MM.1S (cell line): Measurements from ENCODE around the gene NHP2.

Experiments used
- DNase-seq: peaks from one replicate; pipeline ENCODE4 v3.0.0-alpha.2; 2015
- H2AFZ ChIP-seq: fragments of 300-600 bp; sonication (generic); 2 replicates; pipeline ENCODE4 v1.6.0; 2016; ENCODE audit warnings: antibody characterized with exemption, low read length
- H3F3A ChIP-seq: fragments of 300-600 bp; sonication (generic); 2 replicates; pipeline ENCODE4 v1.6.1; 2016; ENCODE audit warnings: mild to moderate bottlenecking, antibody characterized with exemption, low read length, moderate library complexity, mixed read lengths; ENCODE audit not compliant: insufficient read depth
- H3K27ac ChIP-seq: fragments of 300-600 bp; sonication (generic); 2 replicates; pipeline ENCODE4 v1.5.1; 2016; ENCODE audit warnings: mild to moderate bottlenecking, low read length
- H3K27me3 ChIP-seq: fragments of 300-600 bp; sonication (generic); replicated peaks from 2 replicates; pipeline ENCODE4 v1.6.0; 2016; ENCODE audit warnings: low read length; ENCODE audit not compliant: insufficient read depth
- H3K36me3 ChIP-seq: fragments of 300-600 bp; sonication (generic); replicated peaks from 2 replicates; pipeline ENCODE4 v1.6.1; 2016; ENCODE audit warnings: mild to moderate bottlenecking, low read length, mixed read lengths; ENCODE audit not compliant: insufficient read depth
- H3K4me1 ChIP-seq: fragments of 300-600 bp; sonication (generic); 2 replicates; pipeline ENCODE4 v1.6.1; 2016; ENCODE audit warnings: low read length, mixed read lengths
- H3K4me2 ChIP-seq: fragments of 300-600 bp; sonication (generic); 2 replicates; pipeline ENCODE4 v1.6.0; 2016; ENCODE audit warnings: low read depth, low read length
- H3K4me3 ChIP-seq: fragments of 300-600 bp; sonication (generic); 2 replicates; pipeline ENCODE4 v1.5.1; 2016; ENCODE audit warnings: low read length, mixed read lengths
- H3K79me2 ChIP-seq: fragments of 300-600 bp; sonication (generic); 2 replicates; pipeline ENCODE4 v1.6.1; 2016; ENCODE audit warnings: mixed run types, low read length, mixed read lengths
- H3K9ac ChIP-seq: fragments of 300-600 bp; sonication (generic); 2 replicates; pipeline ENCODE4 v1.6.1; 2016; ENCODE audit warnings: low read length, mixed read lengths
- H3K9me2 ChIP-seq: fragments of 300-600 bp; sonication (generic); replicated peaks from 2 replicates; pipeline ENCODE4 v1.6.1; 2016; ENCODE audit warnings: mild to moderate bottlenecking, low read length, mixed read lengths; ENCODE audit not compliant: insufficient read depth
- H3K9me3 ChIP-seq: fragments of 300-600 bp; sonication (generic); replicated peaks from 2 replicates; pipeline ENCODE4 v1.6.1; 2016; ENCODE audit warnings: mild to moderate bottlenecking, low read length, mixed read lengths; ENCODE audit not compliant: insufficient read depth
- H4K20me1 ChIP-seq: fragments of 300-600 bp; sonication (generic); 2 replicates; pipeline ENCODE4 v1.6.1; 2016; ENCODE audit warnings: mild to moderate bottlenecking, low read length, moderate library complexity, mixed read lengths; ENCODE audit not compliant: insufficient read depth
- EZH2 ChIP-seq: fragments of 300-600 bp; sonication (generic); optimal IDR thresholded peaks from 2 replicates; pipeline ENCODE3; 2017; ENCODE audit warnings: low read depth, mild to moderate bottlenecking, antibody characterized with exemption, low read length, mixed read lengths
- EZH2phosphoT487 ChIP-seq: fragments of 300-600 bp; sonication (generic); IDR thresholded peaks from 2 replicates; pipeline ENCODE4 v1.6.1; 2018; ENCODE audit warnings: antibody characterized with exemption, low read length
- TF ChIP-seq, protein P1 (sequence below): fragments of 300-600 bp; sonication (generic); IDR thresholded peaks from 2 replicates; pipeline ENCODE4 v1.5.1; 2016; ENCODE audit warnings: antibody characterized with exemption, low read length, mixed read lengths

NHP2 gene

DNA sequence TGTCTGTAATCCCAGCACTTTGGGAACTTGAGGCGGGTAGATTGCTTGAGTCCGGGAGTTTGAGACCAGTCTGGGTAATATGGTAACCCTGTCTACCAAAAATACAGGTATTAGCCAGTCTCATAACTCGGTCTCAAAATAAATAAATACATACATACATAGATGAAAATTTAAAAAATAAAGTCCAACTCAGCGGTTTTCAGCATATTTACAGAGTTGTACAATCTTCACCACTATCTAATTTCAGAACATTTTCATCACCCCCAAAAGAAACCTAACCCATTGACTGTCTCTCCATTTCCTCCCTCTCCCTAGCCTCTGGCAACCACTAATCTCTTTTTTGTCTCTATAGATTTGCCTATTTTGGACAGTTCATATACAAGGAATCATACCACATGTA is 12.1 kb downstream of the NHP2 start:
- Histone ChIP-seq H3K4me3 (no peak overlapping the region), H3K27me3 (no peaks in the 10 kb centered on the region), H3K4me1 (no peaks in the 10 kb centered on the region), H3K9ac (no peak overlapping the region), H3K9me2 (no peaks in the 10 kb centered on the region), H3K36me3 (no peaks in the 10 kb centered on the region; the same call in 1 of the 2 replicates), H3K4me2 (no peak overlapping the region), H3K27ac (no peak overlapping the region), H4K20me1 (peaks cover 5% of the 10 kb centered on the region; the same call in 1 of the 2 replicates), H3K9me3 (no peaks in the 10 kb centered on the region), H2AFZ (no peak overlapping the region), H3K79me2 (peaks cover 5% of the 10 kb centered on the region), H3F3A (peaks cover 5% of the 10 kb centered on the region)
- TF ChIP-seq EZH2phosphoT487 (no peak), EZH2 (no peak)
- TF ChIP-seq, protein P1, sequence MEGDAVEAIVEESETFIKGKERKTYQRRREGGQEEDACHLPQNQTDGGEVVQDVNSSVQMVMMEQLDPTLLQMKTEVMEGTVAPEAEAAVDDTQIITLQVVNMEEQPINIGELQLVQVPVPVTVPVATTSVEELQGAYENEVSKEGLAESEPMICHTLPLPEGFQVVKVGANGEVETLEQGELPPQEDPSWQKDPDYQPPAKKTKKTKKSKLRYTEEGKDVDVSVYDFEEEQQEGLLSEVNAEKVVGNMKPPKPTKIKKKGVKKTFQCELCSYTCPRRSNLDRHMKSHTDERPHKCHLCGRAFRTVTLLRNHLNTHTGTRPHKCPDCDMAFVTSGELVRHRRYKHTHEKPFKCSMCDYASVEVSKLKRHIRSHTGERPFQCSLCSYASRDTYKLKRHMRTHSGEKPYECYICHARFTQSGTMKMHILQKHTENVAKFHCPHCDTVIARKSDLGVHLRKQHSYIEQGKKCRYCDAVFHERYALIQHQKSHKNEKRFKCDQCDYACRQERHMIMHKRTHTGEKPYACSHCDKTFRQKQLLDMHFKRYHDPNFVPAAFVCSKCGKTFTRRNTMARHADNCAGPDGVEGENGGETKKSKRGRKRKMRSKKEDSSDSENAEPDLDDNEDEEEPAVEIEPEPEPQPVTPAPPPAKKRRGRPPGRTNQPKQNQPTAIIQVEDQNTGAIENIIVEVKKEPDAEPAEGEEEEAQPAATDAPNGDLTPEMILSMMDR = no peak
- no peak for DNase-seq

DNA sequence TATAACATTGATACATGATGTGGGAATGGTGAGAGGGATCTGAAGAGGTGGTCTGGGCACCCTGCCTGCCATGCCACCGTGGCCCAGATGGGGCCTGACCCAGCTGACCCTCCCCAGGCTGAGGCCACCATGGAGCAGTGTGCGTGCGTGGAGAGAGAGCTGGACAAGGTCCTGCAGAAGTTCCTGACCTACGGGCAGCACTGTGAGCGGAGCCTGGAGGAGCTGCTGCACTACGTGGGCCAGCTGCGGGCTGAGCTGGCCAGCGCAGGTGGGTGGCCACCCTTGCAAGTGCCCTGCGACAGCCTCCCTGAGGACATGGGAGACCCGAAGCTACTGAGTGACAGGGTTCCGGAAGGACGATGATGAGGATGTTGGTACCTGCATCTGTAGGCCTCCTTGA is 15.7 kb downstream of the NHP2 start:
- Histone ChIP-seq H3K27me3 (no peaks in the 10 kb centered on the region), H2AFZ (no peak overlapping the region), H3K79me2 (peaks cover 32% of the 10 kb centered on the region), H3K4me1 (no peaks in the 10 kb centered on the region), H3K9me2 (no peaks in the 10 kb centered on the region), H3K4me2 (no peak overlapping the region), H4K20me1 (no peaks in the 10 kb centered on the region), H3K36me3 (no peaks in the 10 kb centered on the region; the same call in 1 of the 2 replicates), H3K27ac (no peak overlapping the region), H3K9ac (no peak overlapping the region), H3K9me3 (no peaks in the 10 kb centered on the region), H3F3A (no peaks in the 10 kb centered on the region), H3K4me3 (no peak overlapping the region)
- no peak for DNase-seq
- TF ChIP-seq, protein P1 = no peak
- TF ChIP-seq EZH2 = no peak
- no peak for TF ChIP-seq EZH2phosphoT487

DNA sequence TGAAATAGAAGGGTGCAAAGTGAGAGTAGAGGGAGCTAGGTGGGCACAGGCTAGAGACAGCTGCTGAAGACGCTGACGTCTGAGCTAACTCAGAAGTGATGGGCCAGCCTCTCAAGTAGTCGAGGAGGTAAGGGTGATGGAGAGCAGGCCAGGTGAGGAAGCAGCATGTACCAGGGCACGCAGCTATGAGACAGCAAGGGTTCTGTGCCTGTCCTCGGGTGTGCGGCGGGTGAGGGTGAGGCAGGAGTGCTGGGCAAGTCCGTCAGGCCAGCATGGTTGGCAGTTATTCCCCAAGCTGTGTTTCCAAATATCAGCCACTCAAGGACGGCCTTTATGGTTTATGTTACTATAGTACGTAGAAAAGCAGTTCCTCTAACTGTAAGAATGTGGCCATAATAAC is 16.7 kb downstream of the NHP2 start:
- no peak overlapping the region for H3K4me2 ChIP-seq
- no peaks in the 10 kb centered on the region for H3K4me1 ChIP-seq
- no peaks in the 10 kb centered on the region for H3K9me2 ChIP-seq
- no peak overlapping the region for H3K4me3 ChIP-seq
- no peaks in the 10 kb centered on the region for H3K27me3 ChIP-seq
- H3K36me3 ChIP-seq = no peaks in the 10 kb centered on the region; the same call in 1 of the 2 replicates
- H3K79me2 ChIP-seq = peaks cover 40% of the 10 kb centered on the region
- H3K9me3 ChIP-seq = no peaks in the 10 kb centered on the region
- H3K27ac ChIP-seq = no peak overlapping the region
- no peak overlapping the region for H2AFZ ChIP-seq
- no peaks in the 10 kb centered on the region for H3F3A ChIP-seq
- H3K9ac ChIP-seq = no peak overlapping the region
- DNase-seq = no peak
- TF ChIP-seq EZH2phosphoT487 (no peak), EZH2 (no peak)
- TF ChIP-seq, protein P1 = no peak
- no peaks in the 10 kb centered on the region for H4K20me1 ChIP-seq
